WTC11 (cell line): ENCODE measurements around the gene SNAP29. TPM values are rescaled to one million over a fixed set of nuclear protein-coding genes. Genes with fewer than 3 reads are reported as not detected.
"Not testable (repeated sequence)": the region's sequence is repeated elsewhere in the genome, so short reads cannot be mapped to it uniquely, and the experiment has no call there.

Experiments
- ATAC-seq: fragments of 200-7000 bp; cut with Tn5 transposase; 2 replicates; pipeline ENCODE4 v1.10.0; 2021; ENCODE audit warnings: mild to moderate bottlenecking, moderate library complexity
- CTCF ChIA-PET: fragments of 300-600 bp; sonication (Branson Sonifier 250); formaldehyde crosslinking; loops from one replicate; lab custom pipeline; 2021; ENCODE audit warnings: antibody characterized with exemption; lab: Charles Lee
- POLR2A ChIA-PET: fragments of 350-600 bp; sonication (Branson Sonifier 250); formaldehyde crosslinking; loops from one replicate; lab custom pipeline; 2021; ENCODE audit warnings: antibody characterized with exemption; lab: Charles Lee
- DNase-seq: peaks from one replicate; pipeline ENCODE4 v3.0.0; 2021; ENCODE audit warnings: low spot score
- H3K27ac Mint-ChIP-seq: 2 replicates; pipeline ENCODE4 v1.8.0; 2021; ENCODE audit warnings: mixed read lengths
- H3K27me3 Mint-ChIP-seq: 2 replicates; pipeline ENCODE4 v1.8.0; 2021; ENCODE audit warnings: low read depth, mild to moderate bottlenecking, moderate library complexity, mixed read lengths
- H3K36me3 Mint-ChIP-seq: 2 replicates; pipeline ENCODE4 v1.8.0; 2021; ENCODE audit warnings: mixed read lengths
- H3K4me1 Mint-ChIP-seq: 2 replicates; pipeline ENCODE4 v1.8.0; 2022; ENCODE audit warnings: mixed read lengths
- H3K4me3 Mint-ChIP-seq: 2 replicates; pipeline ENCODE4 v1.8.0; 2021; ENCODE audit warnings: mild to moderate bottlenecking, moderate library complexity, mixed read lengths
- H3K9me3 Mint-ChIP-seq: 2 replicates; pipeline ENCODE4 v1.8.0; 2021; ENCODE audit warnings: mixed read lengths
- RORB ChIP-seq: fragments of 250-450 bp; sonication (Bioruptor Pico); IDR thresholded peaks from 2 replicates; pipeline ENCODE4 v1.9.0; 2021; ENCODE audit warnings: mild to moderate bottlenecking
- SMAD4 ChIP-seq: sonication (generic); formaldehyde crosslinking; IDR thresholded peaks from 2 replicates; pipeline ENCODE4 v1.8.0; 2022; ENCODE audit warnings: mild to moderate bottlenecking, missing genetic modification reagents
- ZNF263 ChIP-seq: sonication (generic); formaldehyde crosslinking; IDR thresholded peaks from 2 replicates; pipeline ENCODE4 v1.8.1; 2022; ENCODE audit warnings: low read depth, mild to moderate bottlenecking, moderate library complexity, missing genetic modification reagents
- ZNF671 ChIP-seq: fragments of 250-450 bp; sonication (Bioruptor Pico); IDR thresholded peaks from 2 replicates; pipeline ENCODE4 v1.8.0; 2021; ENCODE audit warnings: mild to moderate bottlenecking
- total RNA-seq: library from RNA; stranded (reverse); gene quantifications from 3 replicates; pipeline ENCODE4 v1.2.3, GENCODE V29; 2021
- TF ChIP-seq, protein P1 (sequence below): fragments of 250-450 bp; sonication (Bioruptor Pico); conservative IDR thresholded peaks from 2 replicates; pipeline ENCODE4 v1.9.0; 2021; ENCODE audit warnings: mild to moderate bottlenecking
- TF ChIP-seq, protein P2 (sequence below): sonication (generic); formaldehyde crosslinking; IDR thresholded peaks from 2 replicates; pipeline ENCODE4 v1.8.1; 2023; ENCODE audit warnings: mild to moderate bottlenecking, missing genetic modification reagents, moderate library complexity
- TF ChIP-seq, protein P3 (sequence below): sonication (generic); formaldehyde crosslinking; IDR thresholded peaks from 2 replicates; pipeline ENCODE4 v1.8.1; 2023; ENCODE audit warnings: mild to moderate bottlenecking, moderate library complexity, missing genetic modification reagents
- TF ChIP-seq, protein P4 (sequence below): fragments of 250-450 bp; sonication (Bioruptor Pico); IDR thresholded peaks from 2 replicates; pipeline ENCODE4 v1.9.0; 2021; ENCODE audit warnings: mild to moderate bottlenecking, borderline replicate concordance
- TF ChIP-seq, protein P5 (sequence below): fragments of 250-450 bp; sonication (Bioruptor Pico); IDR thresholded peaks from 2 replicates; pipeline ENCODE4 v1.9.0; 2021; ENCODE audit warnings: moderate library complexity, mild to moderate bottlenecking, inconsistent platforms, borderline replicate concordance
- TF ChIP-seq, protein P6 (sequence below): sonication (generic); formaldehyde crosslinking; IDR thresholded peaks from 2 replicates; pipeline ENCODE4 v1.8.0; 2022; ENCODE audit warnings: mild to moderate bottlenecking, missing genetic modification reagents

The SNAP29 gene
- total RNA-seq, 1 experiment from 2014 or later: 14.7 TPM

DNA sequence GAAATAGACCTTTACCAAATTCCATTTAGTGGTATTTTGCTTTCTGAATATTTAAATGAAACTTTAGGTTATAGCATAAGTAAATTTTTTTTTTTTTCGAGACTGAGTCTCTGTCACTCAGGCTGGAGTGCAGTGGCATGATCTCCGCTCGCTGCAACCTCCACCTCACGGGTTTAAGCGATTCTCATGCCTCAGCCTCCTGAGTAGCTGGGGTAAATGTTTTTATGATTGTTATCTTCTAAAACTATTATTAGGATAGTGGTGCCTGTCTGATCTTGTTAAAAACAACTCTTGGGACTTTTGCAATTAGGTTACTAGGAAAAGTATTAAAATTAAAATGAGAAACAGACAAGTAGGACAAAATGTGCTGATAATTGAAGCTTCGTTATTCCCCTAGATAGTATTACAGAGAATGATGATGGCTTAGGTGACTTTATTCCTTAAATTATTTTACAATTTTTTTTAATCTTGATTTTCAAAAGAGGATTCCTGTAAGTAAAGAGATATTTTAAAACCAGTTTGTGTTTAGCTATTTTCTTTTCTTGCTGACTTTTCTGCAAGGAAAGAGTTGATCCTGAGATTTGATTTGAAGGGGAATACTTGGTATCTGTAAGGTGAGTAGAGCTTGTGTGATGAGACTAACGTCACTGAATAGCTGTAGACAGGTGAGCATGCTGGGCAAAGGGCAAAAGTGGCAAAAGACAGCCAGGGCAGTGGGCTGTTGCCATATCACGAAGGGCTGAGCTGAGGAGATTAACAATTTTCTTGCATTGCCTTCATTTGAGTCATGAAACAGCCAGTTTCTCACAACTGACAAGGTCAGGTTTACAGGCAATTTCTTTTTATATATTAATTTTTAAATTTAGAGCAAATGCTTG, 79.2 kb downstream of the SNAP29 start (continued):
- TF ChIP-seq, protein P1, sequence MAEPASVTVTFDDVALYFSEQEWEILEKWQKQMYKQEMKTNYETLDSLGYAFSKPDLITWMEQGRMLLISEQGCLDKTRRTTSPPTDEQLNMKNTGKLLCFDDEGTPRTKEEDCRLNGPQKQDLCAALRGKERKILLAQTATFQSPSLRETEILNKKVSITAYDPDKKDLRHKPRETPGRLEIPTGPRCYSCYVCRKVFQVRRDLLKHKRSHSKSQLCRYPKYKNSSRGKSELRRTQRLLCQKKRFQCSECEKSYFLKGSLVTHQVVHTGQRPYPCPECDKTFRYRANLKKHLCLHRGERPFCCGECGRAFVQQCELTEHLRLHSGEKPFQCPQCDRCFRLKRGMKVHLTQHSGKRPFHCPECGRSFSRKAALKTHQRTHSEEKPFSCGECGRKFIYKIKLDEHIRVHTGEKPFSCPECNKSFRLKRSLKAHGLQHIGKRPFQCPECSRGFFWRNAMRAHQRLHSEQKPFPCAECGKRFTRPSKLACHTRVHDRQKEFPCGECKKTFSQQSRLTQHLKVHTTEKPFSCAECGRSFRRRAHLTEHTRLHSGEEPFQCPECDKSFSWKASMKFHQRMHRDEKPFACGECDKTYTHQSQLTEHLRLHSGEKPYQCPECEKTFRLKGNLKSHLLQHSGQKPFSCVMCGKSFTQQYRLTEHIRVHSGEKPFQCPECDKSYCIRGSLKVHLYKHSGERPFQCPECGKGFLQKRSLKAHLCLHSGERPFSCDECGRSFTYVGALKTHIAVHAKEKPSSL (CRISPR knock-in tag): no peak
- TF ChIP-seq, protein P2, sequence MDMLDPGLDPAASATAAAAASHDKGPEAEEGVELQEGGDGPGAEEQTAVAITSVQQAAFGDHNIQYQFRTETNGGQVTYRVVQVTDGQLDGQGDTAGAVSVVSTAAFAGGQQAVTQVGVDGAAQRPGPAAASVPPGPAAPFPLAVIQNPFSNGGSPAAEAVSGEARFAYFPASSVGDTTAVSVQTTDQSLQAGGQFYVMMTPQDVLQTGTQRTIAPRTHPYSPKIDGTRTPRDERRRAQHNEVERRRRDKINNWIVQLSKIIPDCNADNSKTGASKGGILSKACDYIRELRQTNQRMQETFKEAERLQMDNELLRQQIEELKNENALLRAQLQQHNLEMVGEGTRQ (CRISPR knock-in tag): no peak
- TF ChIP-seq, protein P3, sequence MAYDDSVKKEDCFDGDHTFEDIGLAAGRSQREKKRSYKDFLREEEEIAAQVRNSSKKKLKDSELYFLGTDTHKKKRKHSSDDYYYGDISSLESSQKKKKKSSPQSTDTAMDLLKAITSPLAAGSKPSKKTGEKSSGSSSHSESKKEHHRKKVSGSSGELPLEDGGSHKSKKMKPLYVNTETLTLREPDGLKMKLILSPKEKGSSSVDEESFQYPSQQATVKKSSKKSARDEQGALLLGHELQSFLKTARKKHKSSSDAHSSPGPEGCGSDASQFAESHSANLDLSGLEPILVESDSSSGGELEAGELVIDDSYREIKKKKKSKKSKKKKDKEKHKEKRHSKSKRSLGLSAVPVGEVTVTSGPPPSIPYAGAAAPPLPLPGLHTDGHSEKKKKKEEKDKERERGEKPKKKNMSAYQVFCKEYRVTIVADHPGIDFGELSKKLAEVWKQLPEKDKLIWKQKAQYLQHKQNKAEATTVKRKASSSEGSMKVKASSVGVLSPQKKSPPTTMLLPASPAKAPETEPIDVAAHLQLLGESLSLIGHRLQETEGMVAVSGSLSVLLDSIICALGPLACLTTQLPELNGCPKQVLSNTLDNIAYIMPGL (CRISPR knock-in tag): no peak
- TF ChIP-seq ZNF263 (CRISPR knock-in tag): no peak
- TF ChIP-seq ZNF671 (CRISPR knock-in tag): no peak
- TF ChIP-seq RORB (CRISPR knock-in tag): no peak
- TF ChIP-seq, protein P4, sequence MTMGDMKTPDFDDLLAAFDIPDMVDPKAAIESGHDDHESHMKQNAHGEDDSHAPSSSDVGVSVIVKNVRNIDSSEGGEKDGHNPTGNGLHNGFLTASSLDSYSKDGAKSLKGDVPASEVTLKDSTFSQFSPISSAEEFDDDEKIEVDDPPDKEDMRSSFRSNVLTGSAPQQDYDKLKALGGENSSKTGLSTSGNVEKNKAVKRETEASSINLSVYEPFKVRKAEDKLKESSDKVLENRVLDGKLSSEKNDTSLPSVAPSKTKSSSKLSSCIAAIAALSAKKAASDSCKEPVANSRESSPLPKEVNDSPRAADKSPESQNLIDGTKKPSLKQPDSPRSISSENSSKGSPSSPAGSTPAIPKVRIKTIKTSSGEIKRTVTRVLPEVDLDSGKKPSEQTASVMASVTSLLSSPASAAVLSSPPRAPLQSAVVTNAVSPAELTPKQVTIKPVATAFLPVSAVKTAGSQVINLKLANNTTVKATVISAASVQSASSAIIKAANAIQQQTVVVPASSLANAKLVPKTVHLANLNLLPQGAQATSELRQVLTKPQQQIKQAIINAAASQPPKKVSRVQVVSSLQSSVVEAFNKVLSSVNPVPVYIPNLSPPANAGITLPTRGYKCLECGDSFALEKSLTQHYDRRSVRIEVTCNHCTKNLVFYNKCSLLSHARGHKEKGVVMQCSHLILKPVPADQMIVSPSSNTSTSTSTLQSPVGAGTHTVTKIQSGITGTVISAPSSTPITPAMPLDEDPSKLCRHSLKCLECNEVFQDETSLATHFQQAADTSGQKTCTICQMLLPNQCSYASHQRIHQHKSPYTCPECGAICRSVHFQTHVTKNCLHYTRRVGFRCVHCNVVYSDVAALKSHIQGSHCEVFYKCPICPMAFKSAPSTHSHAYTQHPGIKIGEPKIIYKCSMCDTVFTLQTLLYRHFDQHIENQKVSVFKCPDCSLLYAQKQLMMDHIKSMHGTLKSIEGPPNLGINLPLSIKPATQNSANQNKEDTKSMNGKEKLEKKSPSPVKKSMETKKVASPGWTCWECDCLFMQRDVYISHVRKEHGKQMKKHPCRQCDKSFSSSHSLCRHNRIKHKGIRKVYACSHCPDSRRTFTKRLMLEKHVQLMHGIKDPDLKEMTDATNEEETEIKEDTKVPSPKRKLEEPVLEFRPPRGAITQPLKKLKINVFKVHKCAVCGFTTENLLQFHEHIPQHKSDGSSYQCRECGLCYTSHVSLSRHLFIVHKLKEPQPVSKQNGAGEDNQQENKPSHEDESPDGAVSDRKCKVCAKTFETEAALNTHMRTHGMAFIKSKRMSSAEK (CRISPR knock-in tag): no peak
- TF ChIP-seq, protein P5, sequence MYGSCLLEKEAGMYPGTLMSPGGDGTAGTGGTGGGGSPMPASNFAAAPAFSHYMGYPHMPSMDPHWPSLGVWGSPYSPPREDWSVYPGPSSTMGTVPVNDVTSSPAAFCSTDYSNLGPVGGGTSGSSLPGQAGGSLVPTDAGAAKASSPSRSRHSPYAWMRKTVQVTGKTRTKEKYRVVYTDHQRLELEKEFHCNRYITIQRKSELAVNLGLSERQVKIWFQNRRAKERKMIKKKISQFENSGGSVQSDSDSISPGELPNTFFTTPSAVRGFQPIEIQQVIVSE (CRISPR knock-in tag): no peak
- TF ChIP-seq, protein P6, sequence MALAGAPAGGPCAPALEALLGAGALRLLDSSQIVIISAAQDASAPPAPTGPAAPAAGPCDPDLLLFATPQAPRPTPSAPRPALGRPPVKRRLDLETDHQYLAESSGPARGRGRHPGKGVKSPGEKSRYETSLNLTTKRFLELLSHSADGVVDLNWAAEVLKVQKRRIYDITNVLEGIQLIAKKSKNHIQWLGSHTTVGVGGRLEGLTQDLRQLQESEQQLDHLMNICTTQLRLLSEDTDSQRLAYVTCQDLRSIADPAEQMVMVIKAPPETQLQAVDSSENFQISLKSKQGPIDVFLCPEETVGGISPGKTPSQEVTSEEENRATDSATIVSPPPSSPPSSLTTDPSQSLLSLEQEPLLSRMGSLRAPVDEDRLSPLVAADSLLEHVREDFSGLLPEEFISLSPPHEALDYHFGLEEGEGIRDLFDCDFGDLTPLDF (CRISPR knock-in tag): no peak
- TF ChIP-seq SMAD4 (CRISPR knock-in tag): no peak

DNA sequence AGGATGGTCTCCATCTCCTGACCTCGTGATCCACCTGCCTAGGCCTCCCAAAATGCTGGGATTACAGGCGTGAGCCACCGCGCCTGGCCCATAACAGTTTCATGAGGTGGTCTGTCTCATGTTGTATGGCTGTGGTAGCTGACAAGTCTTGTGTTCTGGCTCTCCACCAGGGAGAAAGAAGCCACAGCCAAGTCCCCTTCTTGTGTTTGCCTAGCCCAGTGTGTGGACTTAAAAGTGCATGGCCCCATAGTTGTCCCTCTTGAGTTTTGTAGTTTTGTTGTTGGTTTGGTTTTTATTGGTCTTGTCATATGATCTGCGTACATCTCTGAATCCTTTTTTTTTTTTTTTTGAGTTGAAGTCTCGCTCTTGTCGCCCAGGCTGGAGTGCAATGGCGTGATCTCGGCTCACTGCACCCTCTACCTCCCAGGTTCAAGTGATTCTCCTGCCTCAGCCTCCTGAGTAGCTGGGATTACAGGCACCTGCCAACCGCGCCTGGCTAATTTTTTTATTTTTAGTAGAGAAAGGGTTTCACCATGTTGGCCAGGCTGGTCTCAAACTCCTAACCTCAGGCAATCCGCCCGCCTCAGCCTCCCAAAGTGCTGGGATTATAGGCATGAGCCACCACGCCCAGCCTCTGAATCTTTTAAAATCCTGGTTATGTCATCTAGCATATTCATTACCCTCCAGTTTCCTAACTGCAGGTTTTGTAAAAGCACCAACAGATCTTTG, 80.8 kb downstream of the SNAP29 start:
- DNase-seq, H3K4me3 Mint-ChIP-seq, ATAC-seq, H3K27ac Mint-ChIP-seq, POLR2A ChIA-PET, H3K27me3 Mint-ChIP-seq, H3K9me3 Mint-ChIP-seq, CTCF ChIA-PET: not testable (repeated sequence)
- peaks cover 34% of the 10 kb centered on the region for H3K36me3 Mint-ChIP-seq
- H3K4me1 Mint-ChIP-seq: peaks cover 40% of the 10 kb centered on the region
